Measurements from ENCODE around the gene HOXA10.

Gene HOXA10

DNA sequence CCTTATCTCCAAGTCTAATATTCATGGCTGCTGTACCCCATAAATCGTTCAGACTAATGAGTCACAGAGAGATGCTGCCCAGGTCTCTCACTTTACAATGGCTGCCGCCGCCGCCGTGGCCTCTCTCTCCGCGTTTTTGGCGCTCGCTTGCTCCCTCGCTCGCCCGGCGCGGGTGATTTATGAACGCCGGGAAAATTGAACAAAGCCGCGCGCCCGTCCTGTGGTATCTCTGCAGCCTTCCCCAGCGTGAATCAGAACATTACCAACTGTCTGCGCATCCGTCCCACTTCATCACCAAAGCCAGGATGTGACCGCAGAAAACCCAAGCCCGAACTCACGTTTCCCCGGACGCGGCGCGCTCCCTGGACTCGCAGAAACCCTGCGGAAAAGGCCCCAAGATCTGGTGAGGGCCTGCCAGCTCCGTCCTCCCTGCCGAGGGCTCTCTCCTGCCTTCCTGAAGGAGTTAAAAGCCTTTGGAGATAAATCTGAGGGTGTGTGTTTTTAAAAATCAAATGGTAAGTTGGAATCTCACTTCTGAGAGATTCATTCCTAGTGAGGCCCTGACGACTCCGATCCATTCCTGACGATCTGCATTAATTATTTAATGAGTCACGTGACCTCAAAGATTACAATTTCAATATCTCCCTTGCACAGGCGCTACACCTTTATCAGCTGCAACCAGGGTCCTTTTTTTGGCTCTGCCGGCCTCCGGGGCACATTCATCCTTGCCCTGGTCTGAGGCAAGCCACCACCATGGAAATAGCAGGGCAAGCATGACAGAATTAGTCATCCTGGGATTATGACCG, 49.8 kb downstream of the HOXA10 start:
- peak; percentile 91 for DNase-seq (ENCODE audit: low read depth)
- no peak overlapping the region for H3K4me3 ChIP-seq (ENCODE audit: control insufficient read depth, low read depth, low read length)
- TF ChIP-seq CTCF (conservative IDR thresholded peaks at IDR 0.05; ENCODE audit: control insufficient read depth, insufficient read depth, low read depth, low read length), result no peak

GRCh38 chr7:27123477-27124053, 50.6 kb downstream of the HOXA10 start:
- no peak overlapping the region for H3K4me3 ChIP-seq (ENCODE audit: control insufficient read depth, low read depth, low read length)
- DNase-seq (ENCODE audit: low read depth), result no peak
- TF ChIP-seq CTCF (conservative IDR thresholded peaks at IDR 0.05; ENCODE audit: control insufficient read depth, insufficient read depth, low read depth, low read length), result no peak

DNA sequence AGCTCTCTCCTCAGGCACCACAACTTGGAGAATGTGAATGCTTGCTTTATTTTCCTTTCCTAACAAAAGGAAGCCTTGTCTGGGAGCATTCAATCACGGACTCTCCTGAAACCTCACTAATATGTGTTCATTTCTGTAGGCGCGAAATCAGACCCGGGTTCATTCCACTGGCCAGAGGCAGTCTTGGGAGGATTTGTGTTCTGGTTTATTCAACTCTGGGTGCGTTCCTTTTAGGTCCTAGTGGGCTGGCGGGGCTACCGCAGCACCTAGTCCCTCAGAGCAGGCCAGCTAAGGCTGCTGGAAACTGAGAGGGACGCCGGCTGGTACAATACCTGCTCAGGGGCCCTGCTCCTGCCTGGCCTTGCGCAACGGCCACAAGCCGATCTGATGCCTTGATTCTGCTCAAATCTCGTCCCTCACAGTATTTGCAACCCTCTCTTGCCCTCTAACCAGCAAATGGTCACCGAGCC, 51.1 kb downstream of the HOXA10 start:
- no peak for TF ChIP-seq CTCF (conservative IDR thresholded peaks at IDR 0.05; ENCODE audit: control insufficient read depth, insufficient read depth, low read depth, low read length)
- no peak for DNase-seq (ENCODE audit: low read depth)
- no peak overlapping the region for H3K4me3 ChIP-seq (ENCODE audit: control insufficient read depth, low read depth, low read length)

DNA sequence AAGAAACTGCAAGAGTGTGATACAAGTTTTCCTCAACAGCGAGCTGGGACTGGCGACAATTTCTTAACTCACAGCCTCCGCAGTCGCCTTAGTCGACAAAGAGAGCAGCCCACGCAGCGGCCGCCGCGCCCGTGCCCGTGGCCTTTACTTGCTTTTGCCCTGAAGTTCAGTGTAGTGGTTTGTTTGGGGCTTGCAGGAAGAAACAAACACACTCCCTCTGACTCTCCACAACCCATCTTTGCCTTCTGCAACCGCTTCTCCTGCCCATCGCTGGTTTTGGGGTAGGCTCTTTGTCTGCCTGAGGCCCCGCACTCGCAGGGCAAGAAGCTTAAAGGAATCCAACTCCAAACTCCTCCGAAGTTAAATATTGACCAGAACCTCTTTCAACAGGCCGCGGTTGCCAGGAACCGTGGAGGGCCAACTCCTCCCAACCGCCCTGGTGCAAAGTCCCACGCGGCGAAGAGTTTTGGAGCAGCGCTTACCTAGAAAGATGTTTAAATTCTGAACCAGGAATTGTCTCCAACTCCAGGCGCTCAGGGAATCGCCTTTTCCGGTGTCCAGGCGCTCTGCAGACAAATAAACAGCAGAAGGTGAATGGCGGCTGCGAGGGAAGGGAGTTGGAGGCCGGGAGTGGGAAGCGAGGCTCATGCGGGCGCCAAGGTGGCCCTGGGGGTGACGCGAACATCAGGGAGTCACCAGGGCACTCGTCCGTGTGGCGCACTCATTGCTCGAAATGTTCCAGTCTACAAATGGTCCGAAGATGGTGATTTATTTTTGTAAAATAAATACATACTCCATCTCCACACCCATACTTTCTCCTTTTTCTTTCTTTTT, 51.8 kb downstream of the HOXA10 start:
- TF ChIP-seq CTCF (conservative IDR thresholded peaks at IDR 0.05; ENCODE audit: control insufficient read depth, insufficient read depth, low read depth, low read length), result no peak
- H3K4me3 ChIP-seq (ENCODE audit: control insufficient read depth, low read depth, low read length), result peak overlapping the region; percentile 5

GRCh38 chr7:27121684-27122076, 52.4 kb downstream of the HOXA10 start:
- DNase-seq (ENCODE audit: low read depth), result no peak
- no peak overlapping the region for H3K4me3 ChIP-seq (ENCODE audit: control insufficient read depth, low read depth, low read length)
- TF ChIP-seq CTCF (conservative IDR thresholded peaks at IDR 0.05; ENCODE audit: control insufficient read depth, insufficient read depth, low read depth, low read length), result no peak

More for the DNA sequence above, 51.8 kb downstream of the HOXA10 start:
- no peak for DNase-seq (ENCODE audit: low read depth)
